Head of caudate nucleus (tissue), 42 donors: ENCODE results near the gene ARVCF.

Experiments
- DNase-seq, 42 donors: peaks; one replicate each; pipeline versions ENCODE4 v3.0.0 to v3.0.0-alpha.2; 2020 to 2021; ENCODE audit warnings: mixed read lengths in 7 of 42
- intact Hi-C: fragments of 100-400 bp; cut with DNase I; formaldehyde crosslinking; loops from one replicate; pipeline ENCODE4 v1.15.0; 2022

ARVCF gene

DNA sequence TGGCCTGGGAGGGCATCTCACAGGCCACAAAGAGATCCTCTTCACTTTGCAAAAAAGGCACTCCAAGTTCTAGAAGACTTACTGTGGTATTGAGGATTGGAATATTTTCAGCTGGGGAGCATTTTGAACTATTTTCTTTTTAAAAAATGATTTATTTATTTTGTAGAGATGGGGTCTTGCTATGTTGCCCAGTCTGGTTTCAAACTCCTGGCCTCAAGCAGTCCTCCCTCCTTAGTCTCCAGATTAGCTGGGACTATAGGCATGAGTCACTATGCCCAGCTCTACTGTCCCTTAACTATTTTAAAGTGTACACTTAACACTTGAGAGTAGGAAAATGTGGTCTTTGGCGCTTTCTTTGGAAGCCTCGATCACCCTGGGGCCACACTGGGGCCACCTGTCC, 38.5 kb upstream of the ARVCF start:
- no peak for DNase-seq
- intact Hi-C loops = no loop called here

DNA sequence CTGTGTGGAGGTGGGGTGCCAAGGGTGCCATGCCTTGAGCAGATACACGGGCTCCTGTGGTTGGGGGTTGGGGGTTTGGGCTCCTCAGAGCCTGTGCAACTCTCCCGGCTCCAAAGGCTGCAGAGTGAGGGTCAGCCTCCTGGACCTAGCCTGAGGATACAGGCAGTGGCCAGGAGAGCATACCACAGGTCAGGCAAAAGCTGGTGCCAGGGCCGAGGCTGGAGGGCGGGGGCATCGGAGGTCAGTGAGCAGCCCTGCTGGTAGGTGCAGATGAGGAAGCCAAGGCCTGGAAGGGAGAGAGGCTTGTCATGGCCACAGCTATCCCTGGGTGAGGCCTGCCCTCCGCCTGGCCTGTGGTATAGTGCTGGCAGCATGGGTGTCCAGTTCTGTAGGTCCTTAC, 37.9 kb upstream of the ARVCF start:
- DNase-seq = no peak
- intact Hi-C loops = no loop called here

DNA sequence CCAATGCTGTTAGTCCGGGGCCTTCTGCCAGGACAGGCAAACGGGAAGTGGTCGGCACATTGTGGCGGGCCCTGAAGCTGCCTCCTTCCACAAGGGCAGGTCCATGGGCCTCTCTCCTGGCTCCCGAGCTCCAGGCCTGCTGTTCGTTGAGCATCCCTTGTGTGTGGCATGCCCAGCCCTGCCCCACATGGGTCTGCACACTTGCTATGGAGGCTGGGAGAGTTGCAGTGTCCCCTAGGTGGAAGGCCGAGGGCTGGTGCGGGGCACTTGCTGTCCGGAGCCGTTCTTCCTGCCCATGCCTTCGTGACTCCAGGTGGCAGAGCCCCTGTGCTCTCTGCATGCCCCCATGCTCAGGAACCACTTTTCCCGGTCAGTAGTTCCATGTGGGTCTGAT, 37.4 kb upstream of the ARVCF start:
- peak in 1 of 42 donors; percentile 43 for DNase-seq
- intact Hi-C loops = no loop called here

DNA sequence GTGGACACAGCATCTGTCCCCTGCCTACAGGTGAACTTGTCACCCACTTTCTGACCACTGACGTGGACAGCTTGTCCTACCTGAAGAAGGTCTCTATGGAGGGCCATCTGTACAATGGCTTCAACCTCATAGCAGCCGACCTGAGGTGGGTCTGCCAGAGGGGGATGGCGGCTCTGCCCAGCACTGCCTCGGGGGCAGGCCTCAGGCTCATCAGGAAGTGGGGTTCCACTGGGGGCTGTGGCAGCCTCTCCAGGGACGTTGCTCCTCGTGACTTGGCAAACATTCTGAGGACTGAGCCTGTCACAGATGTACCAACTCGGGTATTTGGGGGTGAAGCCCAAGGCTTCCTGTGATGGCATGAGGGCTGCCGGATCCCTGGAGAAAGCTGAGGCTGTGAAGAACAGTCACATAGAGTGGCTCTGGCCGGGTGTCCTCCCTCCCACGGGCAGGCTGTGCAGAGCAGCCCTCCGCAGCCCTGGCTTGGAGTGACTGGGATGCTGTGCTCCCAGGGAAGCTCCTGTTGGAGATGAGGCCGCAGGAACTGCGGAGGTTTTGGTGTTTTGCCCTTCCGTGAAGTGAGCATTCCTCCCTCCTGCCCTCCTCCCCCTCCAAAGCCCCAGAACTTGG, 36.9 kb upstream of the ARVCF start:
- intact Hi-C loops = no loop called here
- no peak for DNase-seq

DNA sequence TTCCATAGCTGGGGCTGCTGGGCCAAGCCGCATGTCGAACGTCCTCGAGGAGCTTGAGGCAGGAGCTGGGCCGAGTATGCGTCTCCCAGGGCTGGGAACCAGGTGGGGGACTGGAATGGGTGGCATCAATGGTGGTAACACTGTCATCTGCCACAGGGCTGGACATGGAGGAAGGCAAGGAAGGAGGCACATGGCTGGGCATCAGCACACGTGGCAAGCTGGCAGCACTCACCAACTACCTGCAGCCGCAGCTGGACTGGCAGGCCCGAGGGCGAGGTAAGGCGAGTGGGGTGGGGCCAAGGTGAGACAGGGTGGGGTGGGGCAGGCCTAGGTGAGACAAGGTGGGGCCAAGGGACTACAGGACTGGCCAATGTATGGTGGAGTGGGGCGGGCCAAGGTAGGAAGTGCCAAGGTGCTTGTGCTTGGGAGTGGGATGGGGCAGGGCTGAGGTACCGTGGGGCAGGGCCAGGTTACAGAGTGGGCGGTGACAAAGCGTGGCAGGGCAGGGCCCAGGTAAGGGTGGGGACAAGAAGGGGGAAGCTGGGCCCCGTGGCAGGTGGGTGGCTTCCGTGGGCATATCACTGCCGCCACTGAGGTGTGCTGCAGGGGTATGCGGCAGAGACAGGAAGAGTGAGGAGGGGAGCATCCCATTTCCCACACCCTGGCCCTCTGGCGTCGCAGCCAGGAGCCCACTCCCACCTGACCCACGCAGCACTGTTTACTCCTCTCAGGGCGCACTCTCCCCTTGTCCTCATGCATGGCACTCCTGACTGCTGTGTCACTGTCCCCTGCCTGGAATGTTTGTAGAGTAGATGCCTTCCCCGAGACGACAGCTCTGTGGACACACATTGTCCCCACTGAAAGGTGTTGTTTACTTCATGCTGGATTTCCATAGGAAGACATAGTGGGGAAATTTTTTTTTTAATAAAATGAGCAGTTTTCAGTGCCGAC, 36.0 kb upstream of the ARVCF start:
- intact Hi-C loops = no loop called here
- DNase-seq = no peak

DNA sequence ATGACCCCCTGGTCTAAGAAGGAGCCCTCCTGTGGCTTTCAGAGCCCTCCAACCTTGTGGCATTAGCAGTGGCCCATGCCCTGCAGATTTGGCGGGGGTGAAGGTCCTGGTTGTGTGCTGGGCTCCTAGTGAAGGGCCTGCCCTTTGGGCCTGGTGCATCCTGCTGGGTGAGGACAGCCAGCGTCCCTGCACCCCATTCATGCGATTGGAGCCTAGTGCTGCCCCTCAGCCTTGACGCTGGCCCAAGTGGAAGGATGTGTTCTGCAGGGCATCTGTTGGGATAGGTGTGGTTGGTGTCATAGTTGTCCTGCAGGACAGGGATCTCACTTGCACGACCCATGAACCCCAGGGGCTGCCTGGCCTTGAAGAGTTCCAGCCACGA, 35.3 kb upstream of the ARVCF start:
- no peak for DNase-seq
- intact Hi-C loops = no loop called here

DNA sequence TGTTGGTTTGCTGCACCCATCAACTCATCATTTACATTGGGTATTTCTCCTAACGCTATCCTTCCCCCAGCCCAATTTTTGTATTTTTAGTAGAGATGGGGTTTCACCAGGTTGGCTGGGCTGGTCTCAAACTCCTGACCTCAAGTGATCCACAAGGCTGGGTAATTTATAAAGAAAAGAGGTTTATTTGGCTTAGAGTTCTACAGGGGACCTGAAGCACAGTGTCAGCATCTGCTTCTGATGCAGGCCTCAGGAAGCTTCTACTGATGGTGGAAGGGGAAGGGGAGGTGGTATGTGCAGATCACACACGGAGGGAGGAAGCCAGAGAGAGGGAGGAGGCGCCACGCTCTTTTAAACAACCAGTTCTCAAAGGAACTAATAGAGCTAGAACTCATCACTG, 30.1 kb upstream of the ARVCF start:
- intact Hi-C loops = no loop called here
- no peak for DNase-seq

DNA sequence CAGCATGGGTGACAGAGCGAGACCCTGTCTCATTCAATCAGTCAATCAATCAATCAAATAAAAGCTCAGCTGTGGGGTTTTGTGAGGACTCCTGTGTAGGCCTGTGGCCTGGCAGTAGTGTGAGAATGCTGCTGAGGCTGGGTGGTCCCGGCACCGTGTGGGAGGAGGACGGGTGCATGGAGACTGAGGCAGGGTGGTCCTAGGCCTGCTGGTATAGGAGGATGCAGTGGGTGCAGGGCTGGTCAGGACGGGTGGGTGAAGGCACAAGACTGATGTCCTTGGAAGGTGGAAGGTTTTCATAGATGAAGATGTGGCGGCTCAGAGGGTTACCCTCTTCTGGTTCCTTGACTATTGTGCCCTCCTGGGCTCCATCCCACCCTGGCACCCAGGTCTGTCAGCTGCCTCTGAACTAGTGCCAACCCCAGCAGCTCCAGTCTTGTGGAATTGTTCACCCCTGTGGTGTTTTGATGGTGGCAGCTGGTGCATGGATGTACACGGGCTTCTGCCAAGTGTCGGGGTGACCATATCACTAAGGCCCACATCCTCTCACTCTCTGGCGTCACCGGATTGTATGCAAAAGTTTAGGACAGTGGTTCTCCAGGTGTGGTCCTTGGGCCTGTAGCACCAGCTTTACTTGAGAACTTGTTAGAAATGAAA, 28.0 kb upstream of the ARVCF start:
- no peak for DNase-seq
- intact Hi-C loops = no loop called here

DNA sequence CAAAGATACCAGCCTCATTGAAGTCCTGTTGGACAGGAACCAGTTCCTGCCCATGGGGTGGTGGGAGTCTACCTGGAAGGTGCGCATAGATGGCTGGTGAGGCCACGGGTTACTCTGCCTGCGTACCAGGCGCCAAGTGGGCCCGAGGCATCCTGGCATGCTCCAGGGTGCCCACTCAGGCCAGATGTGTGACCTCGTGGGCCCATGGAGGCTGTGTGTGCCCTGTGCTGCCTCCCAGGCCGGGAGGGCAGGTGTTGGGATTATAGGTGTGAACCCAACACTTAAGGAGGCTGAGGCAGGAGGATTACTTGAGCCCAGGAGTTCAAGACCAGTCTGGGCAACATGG, 27.3 kb upstream of the ARVCF start:
- intact Hi-C loops = no loop called here
- no peak for DNase-seq

DNA sequence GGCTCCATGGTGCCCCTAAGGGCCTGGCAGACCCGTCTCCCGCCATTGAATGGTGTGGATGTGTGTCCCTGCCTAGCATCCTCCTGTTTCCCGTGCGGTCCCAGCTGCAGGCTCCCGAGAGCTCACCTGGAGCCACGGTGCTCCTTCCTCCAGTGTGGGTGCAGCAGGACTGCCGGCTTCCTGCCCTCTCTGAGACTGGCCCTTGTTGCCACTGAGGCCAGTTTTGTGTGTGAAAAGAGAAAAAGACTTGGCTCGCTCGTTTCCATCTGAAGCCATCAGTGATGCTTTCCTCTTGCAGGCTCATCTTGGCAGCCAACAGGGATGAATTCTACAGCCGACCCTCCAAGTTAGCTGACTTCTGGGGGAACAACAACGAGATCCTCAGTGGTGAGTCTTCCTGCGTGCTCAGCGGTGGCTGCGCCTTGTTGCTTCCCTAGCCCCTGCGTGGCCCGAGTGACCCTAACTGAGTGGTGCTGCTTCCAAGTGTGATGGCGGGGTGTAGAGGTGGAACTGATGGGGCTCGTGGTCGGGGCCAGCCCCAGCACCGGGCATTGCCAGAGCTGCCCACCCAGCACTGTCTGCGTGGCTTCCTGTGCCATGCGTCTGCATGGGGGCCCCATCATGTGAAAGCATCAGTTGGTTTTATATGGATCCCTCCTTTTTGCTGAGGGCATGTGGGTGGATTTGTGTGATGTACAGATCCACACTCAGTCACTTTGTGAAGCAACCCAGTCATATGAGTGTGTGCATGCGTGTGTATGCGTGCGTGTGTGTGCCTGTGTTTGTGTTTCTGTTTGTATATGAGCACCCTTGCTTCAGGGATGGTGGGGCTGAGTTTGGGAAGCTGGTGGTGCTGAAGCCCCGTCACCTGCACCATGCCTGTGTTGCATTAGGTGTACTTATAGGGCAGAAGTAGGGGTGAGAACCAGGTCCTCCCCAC, 26.7 kb upstream of the ARVCF start:
- no peak for DNase-seq
- intact Hi-C loops = no loop called here

DNA sequence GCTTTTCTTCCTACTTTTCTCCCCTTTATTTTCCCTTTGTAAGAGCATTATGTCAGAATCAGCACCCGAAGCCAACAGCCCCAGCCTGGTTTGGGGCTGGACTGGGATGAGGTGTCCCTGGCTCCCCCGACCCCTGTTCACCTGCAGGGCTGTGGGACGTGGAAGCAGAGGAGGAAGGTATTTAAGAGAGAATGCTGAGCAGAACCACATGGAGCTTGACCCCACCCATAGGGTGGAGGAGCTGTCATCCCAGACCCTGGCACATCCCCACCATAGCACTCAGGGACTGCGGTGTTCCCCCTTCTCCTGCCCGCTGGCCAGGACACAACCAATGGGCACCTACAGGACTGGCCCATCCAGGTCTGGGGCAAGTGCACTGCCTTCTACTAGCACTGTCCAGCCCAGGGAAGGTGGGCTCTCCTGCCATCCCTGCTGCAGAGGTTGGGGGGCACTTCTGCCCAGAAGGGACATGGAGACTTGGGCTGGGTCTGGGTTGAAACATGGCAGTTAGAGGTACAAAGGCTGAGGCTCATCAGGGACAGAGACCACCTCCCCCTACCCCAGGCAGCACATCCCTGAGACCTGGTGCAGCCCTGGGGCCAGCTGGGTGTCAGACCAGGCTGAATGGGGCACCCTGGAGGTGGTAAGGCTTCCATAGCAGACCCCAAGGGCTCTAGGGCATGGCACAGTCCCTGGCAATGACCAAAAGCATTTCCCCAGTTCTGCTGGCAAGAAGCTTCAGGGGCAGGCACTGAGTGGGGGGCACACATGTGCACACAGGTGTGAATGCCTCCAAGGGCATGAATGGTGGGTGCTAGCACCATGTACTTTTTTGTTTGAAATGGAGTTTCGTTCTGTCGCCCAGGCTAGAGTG, 23.9 kb upstream of the ARVCF start:
- DNase-seq = no peak
- intact Hi-C loops = no loop called here

DNA sequence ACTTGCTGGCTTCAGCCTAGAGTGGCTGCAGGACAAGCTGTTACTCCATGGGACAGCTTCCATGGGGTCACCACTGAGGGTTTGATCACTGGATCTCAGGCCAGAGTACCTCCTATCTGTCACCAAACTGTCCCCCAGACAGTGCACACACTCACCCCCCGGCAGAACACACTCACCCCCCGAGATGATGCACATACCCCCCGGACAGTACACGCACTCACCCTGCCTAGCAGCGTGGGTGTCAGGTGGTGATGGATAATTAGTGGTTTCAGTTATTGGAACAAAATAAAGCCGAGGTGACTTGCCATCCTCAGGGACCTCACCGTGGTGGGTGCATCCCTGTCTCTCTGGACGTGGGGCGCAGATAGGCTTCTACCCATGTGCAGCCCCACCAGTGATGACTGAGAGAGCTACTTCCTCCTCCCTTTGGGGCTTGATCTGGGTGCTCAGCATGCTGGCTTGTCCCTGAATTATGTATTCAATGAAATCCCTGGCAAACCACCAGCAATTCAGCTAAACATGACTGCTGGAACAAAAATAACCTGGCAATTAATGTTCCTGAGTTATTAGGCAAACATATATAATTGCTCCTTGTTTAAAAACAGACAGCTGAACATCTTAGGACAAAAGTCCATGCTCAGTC, 23.2 kb upstream of the ARVCF start:
- no peak for DNase-seq
- intact Hi-C loops = loop anchor here (2.0 kb wide), 1 partner anchor 69 kb away; no protein-coding TSS in a partner anchor

DNA sequence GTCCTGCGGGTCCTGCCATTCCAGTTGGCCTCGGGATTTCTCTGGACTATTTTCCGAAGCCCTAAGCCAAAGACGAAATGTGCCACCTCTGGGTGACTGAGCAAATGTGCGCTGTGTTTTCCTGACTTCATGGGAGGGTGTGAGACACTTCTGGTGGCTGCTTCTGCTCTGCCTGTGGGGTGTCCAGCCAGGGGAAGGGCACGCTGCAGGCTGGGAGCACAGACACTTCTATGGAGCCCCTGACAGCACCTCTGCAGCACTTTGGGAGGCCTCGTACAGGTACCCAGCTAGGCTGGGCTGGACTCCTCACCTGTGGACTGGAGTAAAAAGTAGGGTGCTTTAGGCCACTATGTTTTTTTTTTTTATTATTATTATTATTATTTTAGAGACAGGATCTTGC, 22.0 kb upstream of the ARVCF start:
- DNase-seq = no peak
- intact Hi-C loops = loop anchor here (2.0 kb wide), 1 partner anchor 68 kb away; no protein-coding TSS in a partner anchor

DNA sequence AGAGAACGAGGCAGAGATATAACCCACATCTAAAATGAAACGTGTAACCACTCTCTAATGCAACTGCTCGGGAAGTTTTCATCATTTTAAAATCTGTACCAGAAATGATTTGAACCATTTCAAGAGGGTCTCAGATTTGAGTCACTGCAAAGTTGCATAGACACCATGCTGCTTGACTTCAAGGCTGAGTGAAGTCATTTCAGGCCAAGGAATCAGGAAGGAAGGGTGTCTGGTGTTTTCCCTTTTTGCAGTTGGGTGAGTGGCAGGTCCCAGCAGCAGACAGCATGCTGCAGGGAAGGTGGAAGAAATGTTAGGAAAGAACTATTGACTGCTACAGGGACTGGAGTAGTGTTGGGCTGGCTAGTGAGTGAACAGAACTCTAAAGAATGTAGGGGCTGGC, 20.8 kb upstream of the ARVCF start:
- DNase-seq = no peak
- intact Hi-C loops = no loop called here

DNA sequence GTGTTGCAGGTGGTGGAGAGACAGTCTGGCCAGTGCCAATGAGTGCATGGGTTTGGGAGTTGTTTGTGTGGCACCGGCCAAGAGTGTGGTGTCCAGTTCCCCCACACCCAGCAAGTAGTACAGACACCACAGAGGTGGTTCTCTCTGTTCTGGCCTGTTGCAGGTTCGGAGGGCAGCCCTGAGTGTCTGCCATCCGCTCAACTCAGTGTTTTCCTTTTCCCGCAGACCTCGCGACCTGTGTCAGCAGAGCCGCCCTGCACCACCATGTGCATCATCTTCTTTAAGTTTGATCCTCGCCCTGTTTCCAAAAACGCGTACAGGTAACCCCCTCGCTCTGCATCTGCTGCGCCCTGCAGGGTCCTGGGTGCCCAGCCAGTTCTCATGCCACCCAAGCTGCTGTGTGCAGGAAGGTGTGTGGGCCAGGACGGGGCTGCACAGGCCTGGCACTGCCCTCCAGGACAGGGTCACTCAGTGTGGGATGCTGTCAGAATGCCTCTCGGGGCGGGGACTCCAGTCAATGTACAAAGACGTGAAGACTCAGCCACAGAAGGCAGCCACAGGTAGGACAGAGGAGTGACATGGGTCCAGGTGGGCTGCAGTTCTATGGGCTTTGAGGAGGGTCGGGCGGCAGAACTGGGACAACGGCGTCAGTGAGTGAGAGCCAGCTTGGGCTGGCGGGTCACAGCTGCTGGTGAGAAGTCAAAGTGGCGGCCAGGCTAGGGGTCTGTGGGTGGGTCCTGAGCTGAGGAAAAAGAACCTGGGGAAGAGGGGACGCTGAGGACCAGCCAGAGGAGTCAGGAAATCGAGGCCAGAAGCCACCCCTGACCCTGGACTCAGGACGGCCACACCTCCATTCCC, 20.1 kb upstream of the ARVCF start:
- DNase-seq = no peak
- intact Hi-C loops = no loop called here

DNA sequence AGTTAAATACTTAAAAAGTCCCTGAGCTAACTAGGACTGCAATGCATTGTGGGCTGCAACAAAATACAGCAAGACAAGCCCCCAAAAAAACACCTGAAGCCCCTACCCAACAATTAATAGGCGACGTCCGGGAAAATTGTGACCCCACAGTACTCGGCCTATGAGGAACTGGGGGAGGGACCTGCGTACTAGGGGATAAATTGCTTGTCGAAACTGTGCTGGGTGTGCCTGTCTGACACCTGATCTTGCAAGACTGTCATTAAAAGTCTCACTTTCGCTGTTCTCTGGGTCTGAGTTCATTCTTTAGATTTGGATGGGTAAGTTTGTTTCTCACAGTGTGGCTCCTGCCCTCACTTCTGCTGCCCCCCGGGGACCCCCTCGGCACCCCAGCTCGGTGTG, 19.5 kb upstream of the ARVCF start:
- intact Hi-C loops = no loop called here

More for the DNA sequence above, 19.5 kb upstream of the ARVCF start:
- DNase-seq = no peak
